Vagina (tissue), 2 donors: ENCODE results near the gene GNAZ.

ENCODE experiments used
- POLR2A ChIP-seq, 2 donors: fragments of 450-650 bp; IDR thresholded peaks; one replicate each; pipeline ENCODE4 v1.6.1; 2017; ENCODE audit warnings: antibody characterized with exemption in 2 of 2, mild to moderate bottlenecking in 2 of 2, moderate library complexity in 2 of 2
- POLR2AphosphoS5 ChIP-seq, 2 donors: sonication (generic); formaldehyde crosslinking; IDR thresholded peaks; one replicate each; pipeline ENCODE4 v1.9.0; 2017; ENCODE audit warnings: antibody characterized with exemption in 2 of 2, mild to moderate bottlenecking in 2 of 2, low read depth in 1 of 2; ENCODE audit not compliant: insufficient read depth in 1 of 2
- TF ChIP-seq, protein P1 (sequence below), 3 experiments: fragments of 450-650 bp in 2 of 3; fragments of 200-600 bp in 1 of 3; sonication (generic) in 1 of 3; IDR thresholded peaks; one replicate each; pipeline ENCODE4 v1.5.1; 2017 to 2019; ENCODE audit warnings: antibody characterized with exemption in 3 of 3, mild to moderate bottlenecking in 2 of 3, moderate library complexity in 2 of 3

- TF ChIP-seq, protein P1, sequence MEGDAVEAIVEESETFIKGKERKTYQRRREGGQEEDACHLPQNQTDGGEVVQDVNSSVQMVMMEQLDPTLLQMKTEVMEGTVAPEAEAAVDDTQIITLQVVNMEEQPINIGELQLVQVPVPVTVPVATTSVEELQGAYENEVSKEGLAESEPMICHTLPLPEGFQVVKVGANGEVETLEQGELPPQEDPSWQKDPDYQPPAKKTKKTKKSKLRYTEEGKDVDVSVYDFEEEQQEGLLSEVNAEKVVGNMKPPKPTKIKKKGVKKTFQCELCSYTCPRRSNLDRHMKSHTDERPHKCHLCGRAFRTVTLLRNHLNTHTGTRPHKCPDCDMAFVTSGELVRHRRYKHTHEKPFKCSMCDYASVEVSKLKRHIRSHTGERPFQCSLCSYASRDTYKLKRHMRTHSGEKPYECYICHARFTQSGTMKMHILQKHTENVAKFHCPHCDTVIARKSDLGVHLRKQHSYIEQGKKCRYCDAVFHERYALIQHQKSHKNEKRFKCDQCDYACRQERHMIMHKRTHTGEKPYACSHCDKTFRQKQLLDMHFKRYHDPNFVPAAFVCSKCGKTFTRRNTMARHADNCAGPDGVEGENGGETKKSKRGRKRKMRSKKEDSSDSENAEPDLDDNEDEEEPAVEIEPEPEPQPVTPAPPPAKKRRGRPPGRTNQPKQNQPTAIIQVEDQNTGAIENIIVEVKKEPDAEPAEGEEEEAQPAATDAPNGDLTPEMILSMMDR (IDR thresholded peaks at IDR 0.05): no peak
- TF ChIP-seq POLR2AphosphoS5 (IDR thresholded peaks at IDR 0.05; ENCODE audit: insufficient read depth in 1 of 2, low read depth in 1 of 2): no peak
- no peak for TF ChIP-seq POLR2A (IDR thresholded peaks at IDR 0.05)
Observed at GRCh38 chr22:23031381-23031780, 38.9 kb upstream of the GNAZ start.
